Measurements from ENCODE around the gene HIRA.
"Not testable (repeated sequence)": the region's sequence is repeated elsewhere in the genome, so short reads cannot be mapped to it uniquely, and the experiment has no call there.

HIRA gene

DNA sequence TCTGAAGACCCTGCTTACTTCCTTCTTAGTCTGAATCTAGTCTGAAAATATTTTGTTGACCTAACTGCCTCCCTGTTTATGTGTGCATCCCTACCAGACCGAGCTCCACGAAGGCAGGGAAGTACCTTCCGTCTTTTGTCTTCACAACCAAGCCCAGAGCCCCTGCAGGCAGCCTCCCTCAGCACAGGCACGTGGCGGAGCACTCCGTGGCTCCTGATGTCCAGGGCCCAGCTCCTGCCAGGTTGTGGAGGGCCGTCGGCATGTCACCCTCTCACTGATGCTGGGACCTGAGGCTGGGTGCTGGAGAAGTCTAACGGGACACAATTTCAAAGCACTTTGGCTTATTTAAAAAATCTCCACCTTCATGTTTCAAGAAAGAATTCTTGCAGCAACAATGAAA lies 80.6 kb downstream of the HIRA start:
- Mint-ChIP-seq H3K9me3 (no peaks in the 10 kb centered on the region), H3K4me3 (no peak overlapping the region), H3K36me3 (peaks cover 49 to 54% of the 10 kb centered on the region in 2 donors), H3K4me1 (peaks cover 0 to 2% of the 10 kb centered on the region in 2 donors), H3K27me3 (no peaks in the 10 kb centered on the region), H3K27ac (no peak overlapping the region)
- DNase-seq (no peak), ATAC-seq (replicated peaks) (no peak)

- Mint-ChIP-seq H3K9me3 (no peaks in the 10 kb centered on the region), H3K4me3 (no peak overlapping the region), H3K4me1 (peaks cover 2 to 4% of the 10 kb centered on the region in 2 donors), H3K27ac (peak overlapping the region; percentile 10), H3K36me3 (peaks cover 51 to 58% of the 10 kb centered on the region in 2 donors), H3K27me3 (no peaks in the 10 kb centered on the region)
- DNase-seq (no peak), ATAC-seq (replicated peaks) (no peak)
These were observed 81.1 kb downstream of the HIRA start for GRCh38 chr22:19350476-19350859.

DNA sequence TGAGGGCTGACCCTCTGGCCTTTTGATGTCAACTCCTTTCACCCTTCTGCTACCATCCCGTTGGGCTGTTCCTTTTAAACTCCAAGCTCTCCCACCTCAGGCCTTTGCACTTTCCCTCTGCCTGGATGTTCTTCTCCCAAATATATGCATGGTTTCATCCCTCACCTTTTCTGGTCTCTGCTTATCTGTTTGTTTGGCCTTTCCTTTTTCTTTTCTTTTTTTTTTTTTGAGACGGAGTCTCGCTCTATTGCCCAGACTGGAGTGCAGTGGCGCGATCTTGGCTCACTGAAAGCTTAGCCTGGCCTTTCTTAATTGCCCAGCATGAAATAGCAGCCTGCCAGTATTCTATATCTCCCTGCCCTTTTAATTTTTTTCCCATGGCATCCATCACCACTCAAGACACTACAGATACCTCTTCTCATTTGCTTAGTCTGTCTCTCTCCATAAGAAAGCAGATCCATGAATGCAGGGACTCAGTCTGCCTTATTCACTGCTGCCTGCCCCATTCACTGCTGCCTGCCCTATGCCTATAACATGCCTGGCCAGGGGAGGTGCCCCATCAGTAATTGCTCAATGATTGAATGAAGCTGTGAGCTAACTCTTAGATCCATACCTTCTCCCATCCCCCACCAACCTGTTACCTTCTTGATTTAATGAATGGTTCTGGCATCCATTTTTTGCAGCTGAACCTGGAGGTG lies 81.6 kb downstream of the HIRA start:
- no peaks in the 10 kb centered on the region for H3K27me3 Mint-ChIP-seq
- no peak for ATAC-seq (replicated peaks)
- H3K4me1 Mint-ChIP-seq = peaks cover 2 to 8% of the 10 kb centered on the region in 2 donors
- H3K4me3 Mint-ChIP-seq = no peak overlapping the region
- H3K9me3 Mint-ChIP-seq = no peaks in the 10 kb centered on the region
- H3K27ac Mint-ChIP-seq = no peak overlapping the region
- H3K36me3 Mint-ChIP-seq = peaks cover 54 to 64% of the 10 kb centered on the region in 2 donors
- DNase-seq = no peak

- Mint-ChIP-seq H3K27me3 (no peaks in the 10 kb centered on the region), H3K9me3 (peaks cover 8 to 9% of the 10 kb centered on the region in 2 donors), H3K4me1 (peaks cover 4 to 15% of the 10 kb centered on the region in 2 donors), H3K27ac (no peak overlapping the region), H3K36me3 (peaks cover 60 to 77% of the 10 kb centered on the region in 2 donors), H3K4me3 (no peak overlapping the region)
- no peak for ATAC-seq (replicated peaks)
- no peak for DNase-seq
These were observed 84.8 kb downstream of the HIRA start for GRCh38 chr22:19346677-19347265.

- Mint-ChIP-seq H3K27ac (no peak overlapping the region), H3K9me3 (peaks cover 8 to 11% of the 10 kb centered on the region in 2 donors), H3K4me1 (peaks cover 6 to 15% of the 10 kb centered on the region in 2 donors), H3K36me3 (peaks cover 59 to 78% of the 10 kb centered on the region in 2 donors), H3K4me3 (no peak overlapping the region), H3K27me3 (no peaks in the 10 kb centered on the region)
- ATAC-seq (replicated peaks) (no peak), DNase-seq (no peak)
These were observed 87.1 kb downstream of the HIRA start for GRCh38 chr22:19344420-19344819.

GRCh38 chr22:19343470-19343869 lies 88.1 kb downstream of the HIRA start:
- H3K36me3 Mint-ChIP-seq = peaks cover 68 to 83% of the 10 kb centered on the region in 2 donors
- H3K4me3 Mint-ChIP-seq = no peak overlapping the region
- peak overlapping the region; percentile 70 for H3K27ac Mint-ChIP-seq
- DNase-seq = no peak
- peaks cover 6 to 15% of the 10 kb centered on the region in 2 donors for H3K4me1 Mint-ChIP-seq
- no peaks in the 10 kb centered on the region for H3K27me3 Mint-ChIP-seq
- ATAC-seq (replicated peaks) = no peak
- peaks cover 15 to 17% of the 10 kb centered on the region in 2 donors for H3K9me3 Mint-ChIP-seq

GRCh38 chr22:19341500-19341899 lies 90.0 kb downstream of the HIRA start:
- no peak overlapping the region for H3K27ac Mint-ChIP-seq
- ATAC-seq (replicated peaks) (no peak), DNase-seq (no peak)
- H3K27me3 Mint-ChIP-seq = no peaks in the 10 kb centered on the region
- H3K9me3 Mint-ChIP-seq = peaks cover 23 to 26% of the 10 kb centered on the region in 2 donors
- peaks cover 77 to 97% of the 10 kb centered on the region in 2 donors for H3K36me3 Mint-ChIP-seq
- peaks cover 4 to 15% of the 10 kb centered on the region in 2 donors for H3K4me1 Mint-ChIP-seq
- H3K4me3 Mint-ChIP-seq = no peak overlapping the region

- peaks cover 35 to 41% of the 10 kb centered on the region in 2 donors for H3K9me3 Mint-ChIP-seq
- no peak for DNase-seq
These were observed 94.4 kb downstream of the HIRA start for GRCh38 chr22:19337137-19337536.

GRCh38 chr22:19336133-19337075 lies 95.1 kb downstream of the HIRA start:
- peaks cover 38 to 40% of the 10 kb centered on the region in 2 donors for H3K9me3 Mint-ChIP-seq
- no peaks in the 10 kb centered on the region for H3K4me1 Mint-ChIP-seq
- H3K4me3 Mint-ChIP-seq = no peak overlapping the region
- H3K36me3 Mint-ChIP-seq = peaks cover 85 to 97% of the 10 kb centered on the region in 2 donors
- H3K27ac Mint-ChIP-seq = no peak overlapping the region
- DNase-seq (no peak), ATAC-seq (replicated peaks) (no peak)
- no peaks in the 10 kb centered on the region for H3K27me3 Mint-ChIP-seq

More at GRCh38 chr22:19337137-19337536, 94.4 kb downstream of the HIRA start:
- Mint-ChIP-seq H3K36me3 (peaks cover 84 to 97% of the 10 kb centered on the region in 2 donors), H3K4me3 (no peak overlapping the region), H3K27me3 (no peaks in the 10 kb centered on the region), H3K27ac (no peak overlapping the region), H3K4me1 (peaks cover 0 to 4% of the 10 kb centered on the region in 2 donors)
- no peak for ATAC-seq (replicated peaks)

DNA sequence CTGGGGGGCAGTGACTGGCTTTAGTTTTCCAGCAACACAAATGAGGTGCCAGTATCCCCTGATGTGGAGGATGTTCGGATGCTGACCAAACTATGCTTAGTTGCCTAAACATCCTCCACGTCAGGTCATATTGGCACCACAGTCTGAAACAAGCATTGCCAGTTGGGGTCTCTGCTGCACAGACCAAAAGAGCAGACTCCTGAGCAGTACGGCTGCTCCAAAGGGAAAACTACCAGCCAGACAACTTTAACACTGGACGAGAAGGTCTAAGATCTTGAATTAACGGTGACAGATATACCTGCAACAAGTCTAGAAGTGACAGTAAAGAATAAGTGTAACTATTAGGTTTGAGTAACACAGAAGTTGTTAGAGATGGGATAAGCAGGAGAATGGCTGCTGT lies 99.6 kb downstream of the HIRA start:
- no peak for DNase-seq
- H3K36me3 Mint-ChIP-seq = peaks cover 78 to 82% of the 10 kb centered on the region in 2 donors
- H3K9me3 Mint-ChIP-seq = peaks cover 26 to 31% of the 10 kb centered on the region in 2 donors
- no peak overlapping the region for H3K4me3 Mint-ChIP-seq
- H3K4me1 Mint-ChIP-seq = no peaks in the 10 kb centered on the region
- no peaks in the 10 kb centered on the region for H3K27me3 Mint-ChIP-seq
- H3K27ac Mint-ChIP-seq = no peak overlapping the region
- ATAC-seq (replicated peaks) = no peak

GRCh38 chr22:19331474-19331873 lies 100.1 kb downstream of the HIRA start:
- ATAC-seq (replicated peaks) = no peak
- Mint-ChIP-seq H3K27ac (peak overlapping the region; percentile 44), H3K9me3 (peaks cover 24 to 31% of the 10 kb centered on the region in 2 donors), H3K36me3 (peaks cover 73 to 77% of the 10 kb centered on the region in 2 donors), H3K4me1 (no peaks in the 10 kb centered on the region), H3K4me3 (no peak overlapping the region), H3K27me3 (no peaks in the 10 kb centered on the region)
- DNase-seq = no peak

DNA sequence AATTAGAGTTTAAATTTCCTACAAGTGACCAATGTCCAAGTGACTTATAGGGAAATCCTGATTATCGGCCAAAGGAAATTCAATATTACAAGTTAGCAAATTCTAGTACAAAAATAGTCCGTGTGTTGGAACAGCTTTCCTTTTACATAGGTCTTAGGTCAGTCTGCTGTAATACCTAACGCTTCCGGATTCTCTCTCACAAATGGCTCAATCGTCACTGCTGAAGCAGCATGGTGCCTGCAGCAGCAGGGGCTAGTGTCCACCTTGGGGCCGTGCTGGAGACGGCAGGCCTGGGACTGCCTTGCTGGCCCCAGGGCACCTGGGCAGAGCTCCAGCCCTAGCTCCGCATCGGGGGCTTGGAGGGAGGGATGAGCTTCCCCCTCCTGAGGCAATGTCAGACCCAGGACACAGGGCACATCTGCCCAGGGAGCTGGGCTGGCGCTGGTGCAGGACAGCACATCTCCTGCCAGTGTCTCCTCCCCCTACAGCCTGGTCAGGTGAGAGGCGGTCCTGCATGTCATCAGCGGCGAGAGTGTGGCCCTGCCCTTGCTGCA lies 100.6 kb downstream of the HIRA start:
- H3K27ac Mint-ChIP-seq = peak overlapping the region; percentile 44

DNA sequence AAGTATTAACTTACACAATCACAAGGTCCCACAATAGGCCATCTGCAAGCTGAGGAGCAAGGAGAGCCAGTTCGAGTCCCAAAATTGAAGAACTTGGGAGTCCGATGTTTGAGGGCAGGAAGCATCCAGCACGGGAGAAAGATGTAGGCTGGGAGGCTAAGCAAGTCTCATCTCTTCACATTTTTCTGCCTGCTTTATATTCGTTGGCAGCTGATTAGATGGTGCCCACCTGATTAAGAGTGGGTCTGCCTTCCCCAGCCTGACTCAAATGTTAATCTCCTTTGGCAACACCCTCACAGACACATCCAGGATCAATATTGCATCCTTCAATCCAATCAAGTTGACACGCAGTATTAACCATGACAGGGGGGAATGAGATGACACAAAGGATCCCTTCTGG lies 101.3 kb downstream of the HIRA start:
- H3K9me3 Mint-ChIP-seq = peaks cover 19 to 31% of the 10 kb centered on the region in 2 donors
- H3K36me3 Mint-ChIP-seq = peaks cover 60 to 69% of the 10 kb centered on the region in 2 donors
- not testable (repeated sequence) for H3K27me3 Mint-ChIP-seq; H3K4me3 Mint-ChIP-seq; ATAC-seq (replicated peaks); H3K4me1 Mint-ChIP-seq; DNase-seq; H3K27ac Mint-ChIP-seq

More for the DNA sequence above, 100.6 kb downstream of the HIRA start:
- Mint-ChIP-seq H3K4me1 (no peaks in the 10 kb centered on the region), H3K36me3 (peaks cover 68 to 77% of the 10 kb centered on the region in 2 donors), H3K4me3 (no peak overlapping the region), H3K9me3 (peaks cover 22 to 35% of the 10 kb centered on the region in 2 donors), H3K27me3 (no peaks in the 10 kb centered on the region)
- ATAC-seq (replicated peaks) = no peak
- DNase-seq = no peak

DNA sequence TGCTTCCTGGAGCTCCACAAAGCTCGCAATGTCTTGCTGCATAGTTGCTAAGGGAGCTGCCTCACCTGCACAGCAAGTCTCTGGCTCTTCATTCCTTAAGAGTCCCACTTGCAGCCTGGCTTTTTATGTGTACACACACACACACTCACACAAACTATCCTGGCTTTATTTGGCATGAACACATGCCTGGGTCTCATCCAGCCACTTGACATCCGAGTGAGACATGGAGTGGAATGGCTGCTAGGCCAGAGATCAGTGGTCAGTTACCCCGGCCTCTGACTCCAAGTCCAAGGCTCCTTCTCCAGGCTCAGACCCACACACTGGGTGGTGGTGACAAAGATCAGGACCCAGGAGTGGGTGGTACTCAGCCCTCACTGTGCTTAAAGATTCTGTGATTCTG lies 102.1 kb downstream of the HIRA start:
- H3K36me3 Mint-ChIP-seq = peaks cover 56 to 63% of the 10 kb centered on the region in 2 donors
- no peak for DNase-seq
- H3K27me3 Mint-ChIP-seq = no peaks in the 10 kb centered on the region
- H3K9me3 Mint-ChIP-seq = peaks cover 17 to 32% of the 10 kb centered on the region in 2 donors
- H3K27ac Mint-ChIP-seq = no peak overlapping the region
- no peak overlapping the region for H3K4me3 Mint-ChIP-seq
- H3K4me1 Mint-ChIP-seq = no peaks in the 10 kb centered on the region
- ATAC-seq (replicated peaks) = no peak
